ENCODE results near the gene LGALSL. TPM values are rescaled to one million over a fixed set of nuclear protein-coding genes. Genes with fewer than 3 reads are reported as not detected.

LGALSL gene
- total RNA-seq, 1 experiment from 2014 or later = 23.8 TPM

- H3K79me1 ChIP-seq (ENCODE audit: insufficient read depth, low read depth, low read length, poor library complexity, severe bottlenecking) = no peaks in the 10 kb centered on the region
These were observed 48.0 kb downstream of the LGALSL start for GRCh38 chr2:64501946-64502345.

More at GRCh38 chr2:64501946-64502345, 48.0 kb downstream of the LGALSL start:
- Histone ChIP-seq H2BK120ac (ENCODE audit: low read depth, low read length, poor library complexity, severe bottlenecking) (no peak overlapping the region), H3K9me3 (ENCODE audit: control insufficient read depth, low read depth, low read length) (no peaks in the 10 kb centered on the region), H2BK5ac (ENCODE audit: insufficient read length, low read length) (no peak overlapping the region), H3K18ac (ENCODE audit: insufficient read length, low read depth, low read length) (no peak overlapping the region), H3K27me3 (ENCODE audit: insufficient read depth, low read length) (no peaks in the 10 kb centered on the region), H3K4me1 (ENCODE audit: insufficient read depth, low read length) (peaks cover 4% of the 10 kb centered on the region; the same call in 1 of the 2 replicates), H2BK20ac (ENCODE audit: low read depth, low read length, poor library complexity, severe bottlenecking) (no peak overlapping the region), H4K20me1 (ENCODE audit: control insufficient read depth, insufficient read depth, insufficient read length) (no peaks in the 10 kb centered on the region), H2AK5ac (ENCODE audit: insufficient read length, low read length) (no peak overlapping the region), H4K5ac (ENCODE audit: insufficient read length, low read depth, low read length) (no peak overlapping the region), H3K14ac (ENCODE audit: insufficient read depth, low read length) (no peak overlapping the region), H4K91ac (ENCODE audit: insufficient read length, low read depth, low read length) (no peak overlapping the region), H2BK15ac (ENCODE audit: low read depth, low read length) (no peak overlapping the region), H3K23ac (ENCODE audit: insufficient read length, low read depth, low read length) (no peak overlapping the region), H3T11ph (ENCODE audit: low read length) (no peak overlapping the region), H3K56ac (ENCODE audit: insufficient read length, low read depth, low read length) (no peak overlapping the region), H2BK12ac (ENCODE audit: insufficient read length, low read depth, low read length) (no peak overlapping the region), H3K4ac (ENCODE audit: low read depth, low read length) (no peak overlapping the region), H2AFZ (ENCODE audit: low read length) (no peak overlapping the region), H3K27ac (ENCODE audit: insufficient read length, low read depth, low read length) (no peak overlapping the region), H3K79me2 (ENCODE audit: insufficient read depth, low read length) (no peaks in the 10 kb centered on the region), H3K9ac (ENCODE audit: extremely low read depth, insufficient read length, low read length) (no peak overlapping the region), H3K4me2 (ENCODE audit: insufficient read depth, insufficient read length, low read length) (no peak overlapping the region), H3K23me2 (ENCODE audit: insufficient read length, low read depth, low read length, poor library complexity, severe bottlenecking) (no peaks in the 10 kb centered on the region), H4K8ac (replicated peaks; ENCODE audit: insufficient read length, low read depth, low read length) (no peak overlapping the region)
- no peak overlapping the region for H3K4me3 Mint-ChIP-seq
- no peak for TF ChIP-seq CTCF (conservative IDR thresholded peaks at IDR 0.05)
- WGBS (ENCODE audit: extremely low coverage, insufficient read length, low lambda C conversion rate) = no CpG with 5 or more reads among the region's 1 CpG
- H3K4me1 Mint-ChIP-seq = peaks cover 17 to 20% of the 10 kb centered on the region in 2 experiments
- no peak overlapping the region for H3K27ac Mint-ChIP-seq
- no peak for DNase-seq
- H3K27me3 Mint-ChIP-seq (ENCODE audit: low read depth) = peaks cover 4% of the 10 kb centered on the region
- H3K9me3 Mint-ChIP-seq = no peaks in the 10 kb centered on the region
- H3K36me3 Mint-ChIP-seq (ENCODE audit: insufficient read depth in 1 of 3, low read depth in 3 of 3) = no peaks in the 10 kb centered on the region

All from H9 (cell line).